ENCODE data around the gene BSDC1.

GRCh38 chr1:32364836-32365235 lies 29.4 kb downstream of the BSDC1 start:
- TF ChIP-seq TAF1 (IDR thresholded peaks at IDR 0.05; ENCODE audit: low read depth, low read length) (no peak), POLR2AphosphoS5 (IDR thresholded peaks at IDR 0.05; ENCODE audit: low read depth, low read length) (no peak), SPI1 (IDR thresholded peaks at IDR 0.05; ENCODE audit: low read depth, low read length) (no peak), POLR2A (IDR thresholded peaks at IDR 0.05; ENCODE audit: low read depth, low read length) (no peak), POU2F2 (IDR thresholded peaks at IDR 0.05; ENCODE audit: low read depth, low read length) (no peak)
